Jurkat, Clone E6-1 (cell line): Measurements from ENCODE around the gene COBL.
A peak's percentile ranks its signal among the peaks of the same experiment; 100 is the strongest.

Experiments
- DNase-seq: peaks from one replicate; pipeline ENCODE4 v3.0.0-alpha.2; 2011; ENCODE audit warnings: low read depth, low spot score
- H3K4me3 ChIP-seq: 2 replicates; pipeline ENCODE4 v1.5.1; 2011; ENCODE audit warnings: mild to moderate bottlenecking, low read length, control low read depth, moderate library complexity

The COBL gene

GRCh38 chr7:51142741-51143385 lies 173.7 kb downstream of the COBL start:
- no peak for DNase-seq
- no peak overlapping the region for H3K4me3 ChIP-seq

DNA sequence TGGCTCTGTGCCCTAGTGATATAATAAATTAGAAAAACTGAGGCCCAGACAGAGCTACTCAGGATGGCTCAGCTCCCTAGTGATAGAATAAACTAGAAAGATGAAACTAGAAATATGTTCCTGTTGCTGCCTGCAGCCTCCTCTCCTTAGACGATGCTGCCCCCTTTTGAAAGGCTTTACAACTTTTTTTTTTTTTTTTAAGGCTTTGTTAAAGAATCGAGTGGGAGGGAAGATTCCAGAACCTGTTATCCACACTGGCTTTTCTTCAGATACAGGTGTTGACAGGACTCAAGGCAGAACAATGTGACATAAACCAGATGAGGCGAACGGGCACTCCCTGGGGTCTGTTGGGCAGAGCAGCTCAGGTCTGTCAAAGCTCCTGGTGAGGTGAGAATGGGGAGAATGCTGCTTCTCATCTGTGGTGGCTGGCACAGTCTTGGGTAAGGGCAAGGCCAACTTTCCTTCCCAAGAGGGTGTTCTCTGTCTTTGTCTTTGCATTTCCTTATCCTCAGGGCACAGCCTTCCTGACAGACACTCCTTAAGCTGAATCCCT lies 175.1 kb downstream of the COBL start:
- H3K4me3 ChIP-seq: no peak overlapping the region
- DNase-seq: peak; percentile 68

- H3K4me3 ChIP-seq: no peak overlapping the region
- no peak for DNase-seq
Measured at GRCh38 chr7:51140199-51141164, 176.1 kb downstream of the COBL start.

DNA sequence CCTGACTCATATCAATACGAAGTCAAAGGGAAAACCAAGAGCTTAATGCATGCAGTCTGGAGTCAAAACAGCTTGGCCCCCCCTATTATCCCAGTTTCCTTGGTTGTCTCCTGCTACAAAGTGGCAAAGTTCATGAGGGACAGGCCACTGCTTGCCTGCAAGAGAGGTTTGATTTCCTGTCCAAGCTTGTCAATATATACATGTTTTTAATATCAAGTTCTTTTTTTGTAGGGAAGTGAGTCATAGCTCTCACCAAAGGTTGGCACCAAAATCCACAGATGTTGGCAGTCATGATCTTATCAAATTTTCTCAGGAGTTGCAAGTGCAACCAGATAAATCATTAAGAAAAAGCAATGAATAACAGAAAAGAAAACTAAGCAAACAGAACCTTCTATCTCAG lies 176.8 kb downstream of the COBL start:
- DNase-seq: no peak
- H3K4me3 ChIP-seq: no peak overlapping the region

DNA sequence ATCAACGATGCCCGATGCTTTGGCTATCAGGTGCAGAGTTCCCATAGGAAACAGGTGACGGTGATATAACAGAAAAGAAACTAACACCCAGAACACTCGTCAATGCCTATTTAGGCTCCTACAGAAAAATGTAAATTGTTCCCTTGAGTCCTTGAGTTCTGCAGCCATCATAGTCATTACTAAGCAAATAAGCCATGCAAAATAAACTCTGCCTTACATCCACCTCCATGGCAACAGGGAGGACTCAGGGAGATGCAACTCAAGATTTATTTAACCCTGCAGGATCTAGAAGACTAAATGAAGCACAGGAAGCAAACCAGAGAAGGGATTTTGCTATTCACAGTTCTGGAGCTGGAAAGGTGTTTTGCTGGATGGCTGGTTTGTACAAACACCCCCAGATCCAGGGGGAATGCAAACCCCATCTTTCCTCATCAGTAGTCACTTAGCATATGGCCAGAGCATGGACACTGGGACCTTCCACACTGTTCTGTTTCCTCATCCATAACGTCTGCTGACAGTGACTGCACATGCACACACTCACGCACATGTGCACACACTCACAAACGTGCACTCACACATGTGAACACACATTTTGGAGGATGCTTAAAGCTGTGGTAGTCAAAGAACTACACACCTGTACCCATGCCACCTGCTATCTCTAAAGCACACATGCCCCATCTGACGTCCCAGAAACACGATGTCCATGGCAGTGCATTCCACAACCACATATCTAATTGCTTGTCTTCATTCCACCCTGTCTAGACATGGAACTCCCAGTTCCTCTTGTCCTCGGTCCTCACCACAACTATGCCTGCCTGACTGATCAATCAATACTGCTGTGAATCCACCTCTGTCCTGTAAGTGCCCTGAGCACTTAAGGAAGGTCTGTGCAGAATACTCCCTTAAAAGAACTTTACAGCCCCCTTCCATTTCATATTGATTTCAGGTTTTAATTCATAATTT lies 178.2 kb downstream of the COBL start:
- no peak overlapping the region for H3K4me3 ChIP-seq
- DNase-seq: no peak

GRCh38 chr7:51135576-51135975 lies 181.0 kb downstream of the COBL start:
- H3K4me3 ChIP-seq: no peak overlapping the region
- no peak for DNase-seq

DNA sequence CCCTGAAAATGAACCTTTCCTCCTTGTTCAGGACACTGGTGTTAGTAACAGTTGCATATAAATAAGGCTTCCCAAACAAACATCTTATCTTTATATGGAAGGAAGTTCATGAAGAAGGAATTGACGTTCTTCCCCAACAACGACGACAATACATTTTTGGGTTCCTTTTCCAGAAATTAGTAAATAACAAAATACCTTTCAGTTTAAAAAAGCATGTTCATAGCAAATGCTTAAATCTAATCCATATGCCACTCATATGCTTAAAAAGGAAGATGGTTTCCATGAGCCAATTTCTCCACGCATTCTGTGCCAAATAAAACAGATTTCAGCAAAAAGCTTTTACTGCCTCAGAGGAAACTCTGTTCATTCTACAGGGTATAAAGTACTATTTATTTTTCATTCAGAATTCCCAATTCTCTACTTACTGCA lies 182.6 kb downstream of the COBL start:
- DNase-seq: no peak
- H3K4me3 ChIP-seq: no peak overlapping the region

DNA sequence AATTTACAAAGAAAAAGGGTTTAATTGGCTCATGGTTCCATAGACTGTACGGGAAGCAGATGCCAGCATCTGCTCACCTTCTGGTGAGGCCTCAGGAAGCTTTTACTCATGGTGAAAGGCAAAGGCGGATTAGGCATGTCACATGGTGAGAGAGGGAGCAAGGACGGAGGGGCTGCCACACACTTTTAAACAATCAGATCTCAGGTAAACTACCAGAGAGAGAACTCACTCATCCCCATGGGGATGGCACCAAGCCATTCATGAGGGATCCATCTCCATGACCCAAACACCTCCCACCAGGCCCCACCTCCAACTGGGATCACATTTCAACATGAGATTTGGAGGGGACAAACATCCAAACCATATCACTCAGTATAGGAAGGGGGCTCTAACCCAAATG lies 183.9 kb downstream of the COBL start:
- no peak overlapping the region for H3K4me3 ChIP-seq
- no peak for DNase-seq

- no peak for DNase-seq
- H3K4me3 ChIP-seq: no peak overlapping the region
Measured at GRCh38 chr7:51129527-51130472, 186.8 kb downstream of the COBL start.

- DNase-seq: no peak
Measured at GRCh38 chr7:51128545-51129435, 187.8 kb downstream of the COBL start.

DNA sequence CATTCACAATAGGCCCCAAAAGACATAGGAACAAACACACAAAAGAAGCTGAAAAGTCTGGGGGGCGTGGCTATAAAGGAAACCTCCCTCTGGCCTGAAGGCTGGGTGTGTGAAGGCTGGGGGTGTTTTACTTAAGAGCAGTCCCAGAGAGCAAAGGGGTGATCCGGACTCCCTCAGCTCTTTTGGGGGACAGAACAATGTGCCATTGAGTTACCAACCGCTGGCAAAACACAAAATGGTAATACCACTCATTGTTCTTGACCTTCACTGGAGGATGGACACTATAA lies 189.0 kb downstream of the COBL start:
- H3K4me3 ChIP-seq: no peak overlapping the region
- no peak for DNase-seq

More at GRCh38 chr7:51128545-51129435, 187.8 kb downstream of the COBL start:
- H3K4me3 ChIP-seq: no peak overlapping the region

DNA sequence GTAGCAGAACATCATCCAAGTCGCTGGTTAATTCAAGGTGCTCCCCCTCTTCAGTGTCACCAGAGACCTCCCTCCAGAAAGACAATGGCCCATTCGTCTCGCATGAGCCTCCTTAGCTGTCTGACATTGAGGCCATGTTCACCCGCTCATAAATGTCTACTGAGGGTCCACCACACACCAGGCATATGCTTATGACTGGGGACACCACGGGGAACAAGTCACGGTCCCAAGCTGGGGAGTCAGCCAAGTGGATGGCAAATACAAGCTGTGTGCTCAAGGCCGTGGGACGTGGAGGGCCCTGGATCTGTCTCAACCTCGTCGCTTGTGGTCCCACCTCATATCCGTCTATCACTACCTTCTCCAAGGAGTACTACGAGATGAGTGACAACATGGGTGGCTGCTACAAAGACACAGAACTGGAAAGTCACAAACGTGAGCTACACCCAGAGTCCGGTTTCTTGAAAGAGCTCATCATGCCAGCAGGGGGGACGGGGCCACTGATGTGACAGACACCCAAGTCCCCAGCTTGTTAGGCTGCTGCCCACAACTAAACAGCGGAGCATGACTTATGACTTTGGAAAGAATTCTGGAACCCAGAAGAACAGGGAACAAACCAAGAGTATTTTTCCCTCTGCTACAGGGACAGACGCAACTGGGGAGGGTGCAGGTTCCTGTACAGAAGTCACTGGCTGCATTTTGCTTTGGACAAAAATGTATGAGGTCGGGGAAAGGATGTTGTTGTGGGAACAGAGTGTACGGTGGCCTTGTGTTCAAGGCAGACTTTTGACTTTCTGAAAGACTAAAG lies 189.6 kb downstream of the COBL start:
- no peak overlapping the region for H3K4me3 ChIP-seq
- no peak for DNase-seq

GRCh38 chr7:51126324-51126723 lies 190.3 kb downstream of the COBL start:
- no peak for DNase-seq
- H3K4me3 ChIP-seq: no peak overlapping the region

GRCh38 chr7:51124321-51124720 lies 192.3 kb downstream of the COBL start:
- no peak for DNase-seq
- no peak overlapping the region for H3K4me3 ChIP-seq

DNA sequence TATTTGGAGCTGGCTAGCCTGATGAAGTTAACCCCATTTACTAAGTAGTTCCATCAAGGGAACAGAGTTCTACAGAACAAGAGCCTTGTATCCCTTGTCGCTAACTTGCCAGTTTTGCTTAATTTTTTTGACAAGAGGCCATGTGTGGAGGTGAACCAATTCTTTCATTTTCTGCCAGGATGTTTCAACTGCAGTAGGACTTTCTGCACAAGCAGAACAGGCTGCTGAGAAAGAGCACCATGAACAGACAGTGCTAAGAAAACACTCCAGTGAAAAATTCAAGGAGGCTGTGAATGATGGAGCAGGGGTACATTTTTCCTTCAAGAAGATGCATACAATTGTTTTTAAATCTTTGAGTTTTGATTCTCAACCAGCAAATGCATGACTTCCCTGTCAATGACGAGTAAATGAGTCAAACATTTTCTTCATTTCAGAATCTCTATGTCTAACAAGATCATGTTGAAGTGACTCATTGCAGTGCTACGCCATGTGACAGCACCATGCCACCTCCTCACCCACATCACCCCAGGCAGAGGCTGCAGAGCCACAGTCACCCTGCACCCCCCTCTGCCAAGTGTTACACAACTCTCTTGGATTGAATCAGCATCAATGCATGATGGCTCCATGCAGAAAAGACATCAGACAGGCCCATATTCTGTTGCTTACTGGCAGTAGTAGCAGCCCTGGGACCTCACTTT lies 193.1 kb downstream of the COBL start:
- peak; percentile 54 for DNase-seq

GRCh38 chr7:51121931-51122425 lies 194.6 kb downstream of the COBL start:
- peak overlapping the region; percentile 46 for H3K4me3 ChIP-seq
- peak; percentile 85 for DNase-seq

More for the DNA sequence above, 193.1 kb downstream of the COBL start:
- no peak overlapping the region for H3K4me3 ChIP-seq
